Mesenteric fat pad (tissue), 1 donor: ENCODE measurements around the gene NTN1. TPM values are rescaled to one million over a fixed set of nuclear protein-coding genes. Genes with fewer than 3 reads are reported as not detected.

ENCODE experiments used
- DNase-seq: peaks from one replicate; pipeline ENCODE4 v3.0.0-alpha.2; 2020; ENCODE audit warnings: low spot score
- total RNA-seq: library from RNA; stranded (reverse); fragmentation: NEBNext Ultra II Directional; extraction: Animal tissue kit (Norgen Biotek cat#: 25700); gene quantifications from one replicate; pipeline ENCODE4 v1.2.1, GENCODE V29; 2021
- donor health status: DM: yes; HTN: yes; CAD: no.

Gene NTN1
- total RNA-seq, 1 donor from 2014 or later: 3.1 TPM

GRCh38 chr17:9268546-9268945, 247.2 kb downstream of the NTN1 start:
- DNase-seq: no peak

GRCh38 chr17:9269350-9270035, 248.2 kb downstream of the NTN1 start:
- no peak for DNase-seq

- no peak for DNase-seq
Measured at GRCh38 chr17:9270921-9271320, 249.6 kb downstream of the NTN1 start.

GRCh38 chr17:9271989-9272388, 250.7 kb downstream of the NTN1 start:
- no peak for DNase-seq

- DNase-seq: no peak
Measured at GRCh38 chr17:9272501-9273200, 251.3 kb downstream of the NTN1 start.

GRCh38 chr17:9273428-9274391, 252.4 kb downstream of the NTN1 start:
- no peak for DNase-seq

GRCh38 chr17:9274973-9275372, 253.7 kb downstream of the NTN1 start:
- no peak for DNase-seq

- DNase-seq: peak; percentile 47
Measured at GRCh38 chr17:9279893-9280292, 258.6 kb downstream of the NTN1 start.

- DNase-seq: no peak
Measured at GRCh38 chr17:9283909-9284308, 262.6 kb downstream of the NTN1 start.

GRCh38 chr17:9284884-9285283, 263.6 kb downstream of the NTN1 start:
- DNase-seq: no peak

- DNase-seq: no peak
Measured at GRCh38 chr17:9285602-9286427, 264.5 kb downstream of the NTN1 start.

GRCh38 chr17:9286434-9286833, 265.1 kb downstream of the NTN1 start:
- no peak for DNase-seq

- DNase-seq: no peak
Measured at GRCh38 chr17:9287306-9287705, 266.0 kb downstream of the NTN1 start.

- DNase-seq: no peak
Measured at GRCh38 chr17:9290226-9290613, 268.9 kb downstream of the NTN1 start.

- DNase-seq: no peak
Measured at GRCh38 chr17:9291912-9292560, 270.7 kb downstream of the NTN1 start.

GRCh38 chr17:9292561-9292941, 271.2 kb downstream of the NTN1 start:
- DNase-seq: no peak
